ENCODE results near the gene CPSF4. TPM values are rescaled to one million over a fixed set of nuclear protein-coding genes. Genes with fewer than 3 reads are reported as not detected.

The CPSF4 gene
- total and polyA plus RNA-seq, 2 donors (not counting 1 experiment from before 2014, with no cell fraction given) = 52.9 to 63.2 TPM

- peaks cover 14 to 28% of the 10 kb centered on the region in 2 donors for H3K4me1 ChIP-seq (ENCODE audit: control insufficient read depth in 2 of 2, insufficient read depth in 2 of 2, low read length in 2 of 2)
- no peak overlapping the region for H3K4me2 ChIP-seq (replicated peaks; ENCODE audit: low read depth, low read length, poor library complexity, severe bottlenecking)
- ATAC-seq (ENCODE audit: low read depth) = no peak
- Mint-ChIP-seq H3K27ac (no peak overlapping the region), H3K4me3 (no peak overlapping the region), H3K27me3 (no peaks in the 10 kb centered on the region), H3K9me3 (ENCODE audit: insufficient read depth) (no peaks in the 10 kb centered on the region), H3K4me1 (peaks cover 41% of the 10 kb centered on the region)
- no peaks in the 10 kb centered on the region for H4K20me1 ChIP-seq (ENCODE audit: control insufficient read depth, insufficient read depth, low read length, poor library complexity, severe bottlenecking)
- CTCF ChIA-PET = interaction anchor here (1.5 kb wide), 1 partner anchor 104 kb away, joined by 3 read pairs; no protein-coding TSS in a partner anchor
- H3K79me2 ChIP-seq (ENCODE audit: control insufficient read depth, insufficient read depth, low read length) = peaks cover 45% of the 10 kb centered on the region
- H3K27ac ChIP-seq (ENCODE audit: low read length in 2 of 2) = no peak overlapping the region
- H3K4me3 ChIP-seq (ENCODE audit: control extremely low read depth in 1 of 5, extremely low read depth in 1 of 5, insufficient read depth in 1 of 5, low read depth in 2 of 5, low read length in 4 of 5) = no peak overlapping the region
- POLR2A ChIA-PET = no interaction called here
- intact Hi-C loops (cut with micrococcal nuclease) = loop anchor here (10.0 kb wide), 1 partner anchor 101 kb away; the partner anchor contains the start of gene ARPC1B
- peaks cover 1 to 3% of the 10 kb centered on the region in 2 experiments for H3K36me3 ChIP-seq (replicated peaks in 1 of 2; ENCODE audit: control extremely low read depth in 1 of 2, control insufficient read depth in 1 of 2, extremely low read depth in 1 of 2, insufficient read depth in 2 of 2, low read length in 1 of 2)
- TF ChIP-seq CTCF (IDR thresholded peaks at IDR 0.05) (no peak), EZH2 (IDR thresholded peaks at IDR 0.05; ENCODE audit: borderline replicate concordance, insufficient read depth, low read depth, low read length, poor library complexity, severe bottlenecking) (no peak)
- no peaks in the 10 kb centered on the region for H3K9me3 ChIP-seq (ENCODE audit: control extremely low read depth in 1 of 3, control insufficient read depth in 2 of 3, insufficient read depth in 1 of 3, low read length in 2 of 3)
- no peak overlapping the region for H2AFZ ChIP-seq (ENCODE audit: insufficient read depth, low read depth, low read length, poor library complexity, severe bottlenecking)
- no peak for DNase-seq
- WGBS (ENCODE audit: insufficient coverage) = 88% methylated on average over 4 of the region's 5 CpGs
- H3K27me3 ChIP-seq (replicated peaks in 1 of 4; ENCODE audit: control extremely low read depth in 1 of 4, control insufficient read depth in 3 of 4, insufficient read depth in 4 of 4, low read length in 3 of 4) = no peaks in the 10 kb centered on the region
- H3K9ac ChIP-seq (ENCODE audit: low read length) = no peak overlapping the region
Observed at GRCh38 chr7:99476107-99476506, 37.4 kb downstream of the CPSF4 start.

GRCh38 chr7:99478464-99479440 is 40.0 kb downstream of the CPSF4 start:
- ATAC-seq (ENCODE audit: low read depth) = no peak
- no peak overlapping the region for H3K4me3 Mint-ChIP-seq
- H3K9ac ChIP-seq (ENCODE audit: low read length) = no peak overlapping the region

More at GRCh38 chr7:99478464-99479440, 40.0 kb downstream of the CPSF4 start:
- no peaks in the 10 kb centered on the region for H3K27me3 ChIP-seq (replicated peaks in 1 of 4; ENCODE audit: control extremely low read depth in 1 of 4, control insufficient read depth in 3 of 4, insufficient read depth in 4 of 4, low read length in 3 of 4)
- no peak overlapping the region for H2AFZ ChIP-seq (ENCODE audit: insufficient read depth, low read depth, low read length, poor library complexity, severe bottlenecking)
- intact Hi-C loops (cut with micrococcal nuclease) = loop anchor here (10.0 kb wide), 1 partner anchor 104 kb away; the partner anchor contains the start of gene ARPC1B
- Mint-ChIP-seq H3K27me3 (no peaks in the 10 kb centered on the region), H3K9me3 (ENCODE audit: insufficient read depth) (no peaks in the 10 kb centered on the region), H3K27ac (peak overlapping the region; percentile 74), H3K4me1 (peaks cover 27% of the 10 kb centered on the region)
- WGBS (ENCODE audit: insufficient coverage) = 79% methylated on average over 7 of the region's 15 CpGs
- H3K4me1 ChIP-seq (ENCODE audit: control insufficient read depth in 2 of 2, insufficient read depth in 2 of 2, low read length in 2 of 2) = peaks cover 8 to 16% of the 10 kb centered on the region in 2 donors
- no peak for TF ChIP-seq CTCF (IDR thresholded peaks at IDR 0.05)
- TF ChIP-seq EZH2 (IDR thresholded peaks at IDR 0.05; ENCODE audit: borderline replicate concordance, insufficient read depth, low read depth, low read length, poor library complexity, severe bottlenecking) = no peak
- H3K27ac ChIP-seq (ENCODE audit: low read length in 2 of 2) = peak overlapping the region in 1 of 2 donors; percentile 31
- peaks cover 36% of the 10 kb centered on the region for H3K79me2 ChIP-seq (ENCODE audit: control insufficient read depth, insufficient read depth, low read length)
- POLR2A ChIA-PET = no interaction called here
- H3K4me3 ChIP-seq (ENCODE audit: control extremely low read depth in 1 of 5, extremely low read depth in 1 of 5, insufficient read depth in 1 of 5, low read depth in 2 of 5, low read length in 4 of 5) = no peak overlapping the region
- H3K9me3 ChIP-seq (ENCODE audit: control extremely low read depth in 1 of 3, control insufficient read depth in 2 of 3, insufficient read depth in 1 of 3, low read length in 2 of 3) = no peaks in the 10 kb centered on the region
- DNase-seq = no peak
- CTCF ChIA-PET = no interaction called here
- H4K20me1 ChIP-seq (ENCODE audit: control insufficient read depth, insufficient read depth, low read length, poor library complexity, severe bottlenecking) = no peaks in the 10 kb centered on the region
- H3K4me2 ChIP-seq (replicated peaks; ENCODE audit: low read depth, low read length, poor library complexity, severe bottlenecking) = no peak overlapping the region
- peaks cover 1 to 11% of the 10 kb centered on the region in 2 experiments for H3K36me3 ChIP-seq (replicated peaks in 1 of 2; ENCODE audit: control extremely low read depth in 1 of 2, control insufficient read depth in 1 of 2, extremely low read depth in 1 of 2, insufficient read depth in 2 of 2, low read length in 1 of 2)
